ENCODE results near the gene GNG13. TPM values are rescaled to one million over a fixed set of nuclear protein-coding genes. Genes with fewer than 3 reads are reported as not detected.

GNG13 gene
- total and polyA plus RNA-seq, 11 donors = not detected

DNA sequence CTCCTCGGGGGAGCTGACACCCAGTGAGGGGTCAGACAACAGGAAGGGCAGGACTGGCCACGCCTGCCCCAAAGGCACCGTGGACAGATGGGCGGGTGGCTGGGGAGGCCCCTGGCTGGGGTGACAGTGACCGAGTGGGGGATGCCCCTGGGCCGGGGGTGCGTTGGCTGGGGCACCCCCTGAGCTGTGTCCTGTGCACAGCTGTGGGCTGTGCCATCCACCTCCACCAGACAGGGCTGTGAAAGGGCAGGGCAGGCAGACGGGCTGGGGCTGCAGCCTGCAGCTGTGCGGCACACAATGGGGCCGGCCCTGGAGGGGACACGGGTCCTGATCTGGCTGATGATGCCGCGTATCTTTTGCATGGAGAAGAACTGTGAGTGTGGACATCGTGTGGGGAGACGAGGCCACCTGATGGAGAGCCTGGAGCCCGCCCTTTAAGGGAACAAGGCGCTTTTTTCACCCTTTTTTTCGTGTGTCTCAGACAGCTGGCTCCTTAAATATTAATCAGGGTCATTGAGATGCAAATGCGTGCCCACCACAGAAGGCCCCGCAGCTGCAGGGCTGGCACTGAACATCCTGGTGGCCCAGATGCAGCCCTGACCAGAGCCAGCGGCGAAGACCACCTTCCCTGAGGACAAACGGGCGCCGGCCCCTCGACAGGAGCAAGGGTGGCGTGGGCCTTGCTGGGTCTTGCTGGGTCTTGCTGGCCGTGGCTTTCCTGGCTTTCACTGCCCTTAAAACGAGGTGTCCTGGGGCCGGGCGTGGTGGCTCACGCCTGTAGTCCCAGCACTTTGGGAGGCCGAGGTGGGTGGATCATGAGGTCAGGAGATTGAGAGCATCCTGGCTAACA lies 42.4 kb upstream of the GNG13 start:
- H3K27me3 ChIP-seq = peaks cover 0 to 38% (median 4%) of the 10 kb centered on the region in 9 donors
- H3K9me3 ChIP-seq = peaks cover 0 to 7% (median 0%) of the 10 kb centered on the region in 12 donors
- no peak overlapping the region for H3K27ac ChIP-seq
- 80 to 86% (median 83%) methylated on average over 30 to 33 of the region's 33 CpGs for WGBS, 4 donors
- intact Hi-C loops (cut with DNase I) = no loop called here
- DNase-seq (peak in 1 of 5 donors; percentile 57), ATAC-seq (no peak)
- no peak overlapping the region for H3K4me3 ChIP-seq
- TF ChIP-seq, protein P1, sequence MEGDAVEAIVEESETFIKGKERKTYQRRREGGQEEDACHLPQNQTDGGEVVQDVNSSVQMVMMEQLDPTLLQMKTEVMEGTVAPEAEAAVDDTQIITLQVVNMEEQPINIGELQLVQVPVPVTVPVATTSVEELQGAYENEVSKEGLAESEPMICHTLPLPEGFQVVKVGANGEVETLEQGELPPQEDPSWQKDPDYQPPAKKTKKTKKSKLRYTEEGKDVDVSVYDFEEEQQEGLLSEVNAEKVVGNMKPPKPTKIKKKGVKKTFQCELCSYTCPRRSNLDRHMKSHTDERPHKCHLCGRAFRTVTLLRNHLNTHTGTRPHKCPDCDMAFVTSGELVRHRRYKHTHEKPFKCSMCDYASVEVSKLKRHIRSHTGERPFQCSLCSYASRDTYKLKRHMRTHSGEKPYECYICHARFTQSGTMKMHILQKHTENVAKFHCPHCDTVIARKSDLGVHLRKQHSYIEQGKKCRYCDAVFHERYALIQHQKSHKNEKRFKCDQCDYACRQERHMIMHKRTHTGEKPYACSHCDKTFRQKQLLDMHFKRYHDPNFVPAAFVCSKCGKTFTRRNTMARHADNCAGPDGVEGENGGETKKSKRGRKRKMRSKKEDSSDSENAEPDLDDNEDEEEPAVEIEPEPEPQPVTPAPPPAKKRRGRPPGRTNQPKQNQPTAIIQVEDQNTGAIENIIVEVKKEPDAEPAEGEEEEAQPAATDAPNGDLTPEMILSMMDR (IDR thresholded peaks at IDR 0.05) = no peak
- no peak for TF ChIP-seq POLR2A (IDR thresholded peaks at IDR 0.05)
- no peaks in the 10 kb centered on the region for H3K36me3 ChIP-seq
- H3K4me1 ChIP-seq = no peaks in the 10 kb centered on the region

DNA sequence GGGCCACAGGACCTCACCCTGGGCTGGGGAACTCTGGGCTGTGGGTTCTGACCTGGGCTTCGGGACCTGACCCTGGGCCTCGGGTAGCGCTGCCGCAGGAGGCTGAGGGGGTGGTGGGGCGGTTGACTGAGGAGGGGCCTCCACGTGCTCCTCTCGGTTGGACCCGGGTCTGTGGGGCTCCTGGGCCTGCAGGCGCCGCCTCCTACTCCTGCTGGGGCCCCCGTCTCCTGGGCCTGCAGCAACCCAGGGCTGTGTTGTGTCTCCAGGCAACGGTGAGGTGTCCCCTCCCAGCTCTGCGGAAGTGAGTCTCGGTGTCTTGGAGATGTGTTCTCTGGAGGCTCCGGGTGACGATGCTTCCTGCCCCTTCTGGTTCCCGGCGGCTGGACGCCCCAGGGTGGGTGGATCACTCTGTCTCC lies 41.5 kb upstream of the GNG13 start:
- TF ChIP-seq, protein P1 (IDR thresholded peaks at IDR 0.05) = no peak
- TF ChIP-seq POLR2A (IDR thresholded peaks at IDR 0.05) = no peak
- DNase-seq (peak in 2 of 5 donors; percentile 27 to 55), ATAC-seq (peak in 2 of 4 donors; percentile 11 to 45)
- H3K4me3 ChIP-seq = no peak overlapping the region
- H3K27ac ChIP-seq = no peak overlapping the region
- no peaks in the 10 kb centered on the region for H3K4me1 ChIP-seq
- intact Hi-C loops (cut with DNase I) = no loop called here
- peaks cover 0 to 38% (median 4%) of the 10 kb centered on the region in 9 donors for H3K27me3 ChIP-seq
- 37 to 80% (median 57%) methylated on average over 4 to 19 of the region's 19 CpGs for WGBS, 4 donors
- H3K36me3 ChIP-seq = no peaks in the 10 kb centered on the region
- H3K9me3 ChIP-seq = peaks cover 0 to 13% (median under 1%) of the 10 kb centered on the region in 12 donors

DNA sequence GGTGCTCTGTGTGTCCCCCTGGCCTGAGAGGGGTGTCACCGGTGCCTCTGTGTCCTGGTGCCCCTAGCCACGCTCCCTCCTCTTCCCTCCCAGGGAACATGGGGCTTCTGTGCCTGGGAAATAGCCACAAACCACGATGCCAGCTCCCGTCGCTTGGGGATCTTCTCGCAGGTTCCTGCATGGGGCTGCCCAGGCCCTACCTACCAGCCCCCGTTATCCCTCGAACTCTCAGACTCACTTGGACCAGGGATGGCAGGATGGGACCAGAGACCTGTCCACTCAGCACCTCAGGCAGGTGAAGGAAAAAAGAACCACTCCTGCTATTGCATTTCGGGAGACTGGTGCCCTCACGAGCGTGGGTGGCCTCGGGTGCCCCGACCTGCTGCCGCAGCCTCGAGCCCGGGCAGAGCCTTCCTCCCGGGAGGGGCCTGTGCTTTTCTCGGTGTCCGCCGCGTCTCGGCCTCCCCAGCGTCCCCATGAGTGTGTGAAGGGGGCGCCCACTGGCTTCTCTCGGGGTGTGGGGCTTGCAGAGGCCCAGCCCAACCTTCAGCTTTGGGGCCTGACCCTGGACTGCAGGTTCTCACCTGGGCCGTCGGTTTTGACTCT lies 41.0 kb upstream of the GNG13 start:
- 82 to 86% (median 85%) methylated on average over 14 to 27 of the region's 27 CpGs for WGBS, 4 donors
- no peak overlapping the region for H3K27ac ChIP-seq
- H3K9me3 ChIP-seq = peaks cover 0 to 18% (median 5%) of the 10 kb centered on the region in 12 donors
- no peaks in the 10 kb centered on the region for H3K36me3 ChIP-seq
- DNase-seq (peak in 2 of 5 donors; percentile 19 to 46), ATAC-seq (no peak)
- H3K4me1 ChIP-seq = no peaks in the 10 kb centered on the region
- TF ChIP-seq, protein P1 (IDR thresholded peaks at IDR 0.05) = no peak
- TF ChIP-seq POLR2A (IDR thresholded peaks at IDR 0.05) = no peak
- intact Hi-C loops (cut with DNase I) = no loop called here
- peaks cover 0 to 38% (median 4%) of the 10 kb centered on the region in 9 donors for H3K27me3 ChIP-seq
- no peak overlapping the region for H3K4me3 ChIP-seq

Data from heart left ventricle (tissue), 16 donors.